Nephron progenitor cell (in vitro differentiated cells): ENCODE measurements around the gene PIAS2.

Source experiments
- DNase-seq: peaks from one replicate; pipeline ENCODE4 v3.0.0; 2021
- H3K27ac Mint-ChIP-seq: 2 replicates; pipeline ENCODE4 v1.8.0; 2021; ENCODE audit warnings: mild to moderate bottlenecking, moderate library complexity, mixed read lengths
- H3K27me3 Mint-ChIP-seq: 2 replicates; pipeline ENCODE4 v1.8.0; 2021; ENCODE audit warnings: mild to moderate bottlenecking, low read depth, mixed read lengths; ENCODE audit not compliant: poor library complexity
- H3K36me3 Mint-ChIP-seq: 2 replicates; pipeline ENCODE4 v1.8.0; 2021; ENCODE audit warnings: low read depth, mixed read lengths
- H3K4me1 Mint-ChIP-seq: 2 replicates; pipeline ENCODE4 v1.8.0; 2021; ENCODE audit warnings: mixed read lengths
- H3K4me3 Mint-ChIP-seq: 2 replicates; pipeline ENCODE4 v1.8.0; 2021; ENCODE audit warnings: mild to moderate bottlenecking, moderate library complexity, mixed read lengths
- H3K9me3 Mint-ChIP-seq: 2 replicates; pipeline ENCODE4 v1.8.0; 2021; ENCODE audit warnings: mild to moderate bottlenecking, moderate library complexity, mixed read lengths
- CTCF ChIP-seq: fragments of 200-600 bp; sonication (generic); IDR thresholded peaks from 2 replicates; pipeline ENCODE4 v1.5.0; 2021; ENCODE audit warnings: antibody characterized with exemption

Gene PIAS2

DNA sequence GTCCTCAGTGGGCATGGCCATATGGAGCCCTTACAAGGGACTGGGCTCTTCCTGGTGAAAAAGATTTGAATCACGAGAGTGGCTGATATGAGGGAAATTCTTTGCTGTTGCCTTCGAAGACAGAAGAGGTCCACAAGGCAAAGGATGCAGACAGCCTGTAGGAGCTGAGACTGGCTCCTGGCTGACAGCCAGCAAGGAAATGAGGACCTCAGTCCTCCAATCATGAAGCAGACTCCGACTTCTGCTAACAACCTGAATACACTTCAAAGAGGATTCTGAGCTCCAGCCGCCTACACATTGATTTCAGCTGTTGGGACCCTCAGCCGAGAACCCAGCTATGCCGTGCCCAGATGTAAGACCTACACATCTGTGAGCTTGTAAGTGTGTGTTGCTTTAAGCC is 157.4 kb downstream of the PIAS2 start:
- Mint-ChIP-seq H3K4me1 (peaks cover 22% of the 10 kb centered on the region), H3K27me3 (peaks cover 86% of the 10 kb centered on the region), H3K9me3 (no peaks in the 10 kb centered on the region), H3K36me3 (no peaks in the 10 kb centered on the region), H3K4me3 (peak overlapping the region; percentile 23), H3K27ac (no peak overlapping the region)
- TF ChIP-seq CTCF, result no peak
- no peak for DNase-seq

- peak; percentile 66 for DNase-seq
- H3K4me3 Mint-ChIP-seq, result peak within 1 kb of the TSS; percentile 84
- H3K9me3 Mint-ChIP-seq, result no peaks in the 10 kb centered on the region
- no peak within 1 kb of the TSS for H3K27ac Mint-ChIP-seq
- peaks cover 23% of the 10 kb centered on the region for H3K4me1 Mint-ChIP-seq
- TF ChIP-seq CTCF, result no peak
- no peaks in the 10 kb centered on the region for H3K36me3 Mint-ChIP-seq
- peaks cover 97% of the 10 kb centered on the region for H3K27me3 Mint-ChIP-seq
Observed at GRCh38 chr18:46756559-46757201, 160.6 kb downstream of the PIAS2 start, which contains the start of gene ST8SIA5. Gene ST8SIA5 (minus strand): TSS chr18:46757053. CDS start chr18:46756508, 545 bp downstream.

DNA sequence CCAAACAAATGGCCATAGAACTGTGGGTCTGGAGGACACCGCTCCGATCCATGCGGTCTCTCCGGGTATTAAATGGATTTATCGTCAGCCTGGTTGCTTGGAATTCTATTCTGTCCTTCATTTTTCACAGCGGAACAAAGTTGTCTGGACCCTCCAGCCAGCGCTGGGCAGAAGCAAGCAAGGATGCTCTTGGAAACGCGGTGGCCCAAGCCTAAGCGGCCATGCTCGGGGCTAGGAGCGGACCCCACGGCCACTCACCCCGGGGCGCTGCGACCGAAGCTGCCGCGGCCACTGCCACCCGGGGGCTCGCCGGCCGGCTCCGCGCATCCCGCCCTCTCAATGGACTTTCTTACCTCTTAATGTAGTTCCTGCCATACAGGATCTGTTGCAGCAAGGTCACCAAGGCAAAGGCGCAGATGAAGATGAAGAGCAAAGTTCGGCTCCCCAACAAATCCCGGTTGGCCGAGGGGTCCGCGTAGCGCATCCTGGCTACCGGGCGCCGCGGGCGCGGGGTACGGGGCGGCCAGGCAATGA is 161.2 kb downstream of the PIAS2 start:
- H3K4me1 Mint-ChIP-seq, result peaks cover 23% of the 10 kb centered on the region
- no peaks in the 10 kb centered on the region for H3K36me3 Mint-ChIP-seq
- no peak for TF ChIP-seq CTCF
- peaks cover 95% of the 10 kb centered on the region for H3K27me3 Mint-ChIP-seq
- H3K27ac Mint-ChIP-seq, result no peak overlapping the region
- no peaks in the 10 kb centered on the region for H3K9me3 Mint-ChIP-seq
- peak overlapping the region; percentile 70 for H3K4me3 Mint-ChIP-seq
- DNase-seq, result peak; percentile 25

DNA sequence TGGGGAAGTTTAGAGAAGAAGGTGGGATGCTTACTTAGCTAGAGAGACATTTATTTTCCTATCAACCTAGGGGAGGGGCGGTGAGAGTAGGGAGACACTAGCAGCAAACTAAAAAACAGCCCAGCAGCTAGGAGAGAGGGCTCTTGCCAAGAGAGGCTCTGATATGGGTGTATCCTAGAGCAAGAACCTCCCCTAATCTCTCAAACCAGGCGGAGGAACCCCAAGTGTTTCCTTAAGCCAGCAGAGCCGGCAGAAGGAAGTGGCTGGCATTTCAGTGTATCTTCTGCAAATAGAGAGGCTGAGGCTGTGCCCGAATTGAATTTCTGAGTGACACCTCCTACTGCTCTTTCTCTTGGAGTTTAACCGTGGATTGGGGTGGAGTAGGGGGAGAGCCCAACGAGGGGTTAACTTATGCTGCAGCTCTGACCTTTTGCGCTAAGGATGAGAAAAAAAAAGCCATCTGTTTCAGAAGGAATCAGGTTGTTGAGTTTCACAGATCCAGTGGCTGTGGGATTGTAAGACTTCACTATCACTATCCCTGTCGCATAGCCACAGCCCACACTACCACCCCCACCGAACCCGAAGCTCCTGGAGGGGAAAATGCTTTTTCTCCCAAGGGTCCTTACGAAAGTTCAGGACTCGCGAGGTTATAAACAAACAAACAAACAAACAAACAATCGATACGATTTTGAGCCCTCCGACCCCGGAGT is 161.8 kb downstream of the PIAS2 start:
- Mint-ChIP-seq H3K9me3 (no peaks in the 10 kb centered on the region), H3K27me3 (peaks cover 95% of the 10 kb centered on the region), H3K36me3 (no peaks in the 10 kb centered on the region), H3K4me1 (peaks cover 23% of the 10 kb centered on the region), H3K27ac (no peak overlapping the region), H3K4me3 (peak overlapping the region; percentile 70)
- no peak for DNase-seq
- TF ChIP-seq CTCF, result no peak

DNA sequence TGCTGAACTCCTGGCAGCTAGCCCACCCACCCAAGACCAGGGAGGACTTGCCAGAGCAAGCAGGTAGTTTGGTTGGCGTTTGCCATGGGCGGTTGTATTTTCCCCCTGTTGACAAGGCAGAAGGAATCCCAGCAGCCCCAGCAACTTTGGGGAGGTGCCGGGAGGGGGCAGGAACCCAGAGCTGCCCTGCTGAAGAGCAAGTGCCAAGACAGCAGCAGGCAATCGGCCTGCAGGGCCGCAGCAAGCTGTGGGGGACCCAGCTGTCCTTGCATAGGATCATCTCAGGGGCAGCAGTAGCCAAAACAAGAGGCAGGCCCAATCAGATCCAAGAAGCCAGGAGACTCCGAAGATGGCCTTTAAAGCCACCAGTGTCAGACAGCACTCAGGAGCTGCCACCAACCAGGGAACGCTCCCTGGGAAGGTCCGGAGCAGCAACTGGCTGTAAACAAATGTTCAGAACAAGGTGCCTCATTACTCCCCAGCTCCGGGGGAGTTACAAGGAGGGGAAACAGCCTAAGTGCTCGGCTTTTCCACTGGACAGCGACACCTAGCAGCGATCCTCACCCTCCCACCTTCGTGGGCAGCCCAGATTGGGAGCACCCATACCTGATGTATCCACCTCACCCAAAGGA is 162.5 kb downstream of the PIAS2 start:
- Mint-ChIP-seq H3K36me3 (no peaks in the 10 kb centered on the region), H3K4me3 (peak overlapping the region; percentile 70), H3K4me1 (peaks cover 23% of the 10 kb centered on the region), H3K27me3 (peaks cover 95% of the 10 kb centered on the region), H3K9me3 (no peaks in the 10 kb centered on the region), H3K27ac (no peak overlapping the region)
- TF ChIP-seq CTCF, result peak; percentile 20
- peak; percentile 38 for DNase-seq
